OCI-LY3 (cell line): ENCODE measurements around the gene SLCO2A1.

Experiments
- H2AFZ ChIP-seq: fragments of 200-600, 300-600 bp; shearing (Covaris generic); 2 replicates; pipeline ENCODE4 v1.6.0; 2014; ENCODE audit warnings: antibody characterized with exemption, low read depth, low read length
- H3K27ac ChIP-seq: fragments of 200-600, 300-600 bp; sonication (generic); 2 replicates; pipeline ENCODE4 v1.5.1; 2014; ENCODE audit warnings: mild to moderate bottlenecking, low read length, moderate library complexity, mixed read lengths
- H3K27me3 ChIP-seq: fragments of 200-600, 300-600 bp; sonication (generic); 2 replicates; pipeline ENCODE4 v1.6.1; 2014; ENCODE audit warnings: low read depth, low read length, mixed read lengths
- H3K36me3 ChIP-seq: fragments of 200-600, 300-600 bp; sonication (generic); replicated peaks from 2 replicates; pipeline ENCODE3; 2014; ENCODE audit warnings: low read depth, low read length, mixed read lengths
- H3K4me1 ChIP-seq: fragments of 300-600, 200-600 bp; sonication (generic); 2 replicates; pipeline ENCODE4 v1.6.1; 2014; ENCODE audit warnings: low read length, mixed read lengths
- H3K4me2 ChIP-seq: fragments of 200-600, 300-600 bp; sonication (generic); 2 replicates; pipeline ENCODE4 v1.6.1; 2014; ENCODE audit warnings: low read length, mixed read lengths
- H3K4me3 ChIP-seq: fragments of 300-600, 200-600 bp; sonication (generic); 2 replicates; pipeline ENCODE4 v1.5.1; 2014; ENCODE audit warnings: antibody characterized with exemption, mild to moderate bottlenecking, low read length, moderate library complexity
- H3K79me2 ChIP-seq: fragments of 300-600, 200-600 bp; shearing (Covaris generic); 2 replicates; pipeline ENCODE4 v1.6.1; 2014; ENCODE audit warnings: mild to moderate bottlenecking, low read length, mixed read lengths
- H3K9ac ChIP-seq: fragments of 300-600, 200-600 bp; shearing (Covaris generic); 2 replicates; pipeline ENCODE4 v1.6.0; 2014; ENCODE audit warnings: mild to moderate bottlenecking, low read length, moderate library complexity
- H3K9me3 ChIP-seq: fragments of 200-600, 300-600 bp; shearing (Covaris generic); 2 replicates; pipeline ENCODE4 v1.6.1; 2014; ENCODE audit warnings: low read length, mixed read lengths; ENCODE audit not compliant: insufficient read depth
- H4K20me1 ChIP-seq: fragments of 200-600, 300-600 bp; sonication (generic); 2 replicates; pipeline ENCODE4 v1.6.1; 2016; ENCODE audit warnings: low read length, mixed read lengths; ENCODE audit not compliant: insufficient read depth
- EZH2phosphoT487 ChIP-seq: fragments of 200-600 bp; shearing (Covaris generic); IDR thresholded peaks from 2 replicates; pipeline ENCODE4 v1.6.1; 2018; ENCODE audit warnings: antibody characterized with exemption, mixed run types, low read depth
- TF ChIP-seq, protein P1 (sequence below): fragments of 200-600, 300-600 bp; sonication (generic); IDR thresholded peaks from 2 replicates; pipeline ENCODE4 v1.5.1; 2014; ENCODE audit warnings: antibody characterized with exemption, low read length, low read depth

Gene SLCO2A1

DNA sequence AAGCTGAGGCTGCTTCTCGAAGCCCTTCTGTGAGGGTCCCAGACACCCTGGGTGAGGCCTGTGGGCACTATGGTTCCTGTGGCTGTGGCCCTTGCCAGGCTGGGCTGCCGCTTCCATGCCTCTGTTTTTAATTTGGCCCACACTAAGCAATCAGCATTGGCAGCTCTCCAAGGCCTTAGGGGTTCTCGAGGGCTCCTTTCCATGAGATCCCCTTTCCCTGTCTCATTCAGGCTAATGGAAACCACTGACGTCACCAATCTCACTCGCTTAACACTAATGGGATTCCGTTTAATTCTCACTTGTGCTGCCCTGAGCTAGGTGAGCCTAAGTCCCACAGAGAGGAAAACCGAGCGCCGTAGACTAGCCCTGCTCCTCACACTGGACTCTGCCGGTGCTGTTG is 73.8 kb downstream of the SLCO2A1 start:
- TF ChIP-seq, protein P1, sequence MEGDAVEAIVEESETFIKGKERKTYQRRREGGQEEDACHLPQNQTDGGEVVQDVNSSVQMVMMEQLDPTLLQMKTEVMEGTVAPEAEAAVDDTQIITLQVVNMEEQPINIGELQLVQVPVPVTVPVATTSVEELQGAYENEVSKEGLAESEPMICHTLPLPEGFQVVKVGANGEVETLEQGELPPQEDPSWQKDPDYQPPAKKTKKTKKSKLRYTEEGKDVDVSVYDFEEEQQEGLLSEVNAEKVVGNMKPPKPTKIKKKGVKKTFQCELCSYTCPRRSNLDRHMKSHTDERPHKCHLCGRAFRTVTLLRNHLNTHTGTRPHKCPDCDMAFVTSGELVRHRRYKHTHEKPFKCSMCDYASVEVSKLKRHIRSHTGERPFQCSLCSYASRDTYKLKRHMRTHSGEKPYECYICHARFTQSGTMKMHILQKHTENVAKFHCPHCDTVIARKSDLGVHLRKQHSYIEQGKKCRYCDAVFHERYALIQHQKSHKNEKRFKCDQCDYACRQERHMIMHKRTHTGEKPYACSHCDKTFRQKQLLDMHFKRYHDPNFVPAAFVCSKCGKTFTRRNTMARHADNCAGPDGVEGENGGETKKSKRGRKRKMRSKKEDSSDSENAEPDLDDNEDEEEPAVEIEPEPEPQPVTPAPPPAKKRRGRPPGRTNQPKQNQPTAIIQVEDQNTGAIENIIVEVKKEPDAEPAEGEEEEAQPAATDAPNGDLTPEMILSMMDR: no peak
- no peak for TF ChIP-seq EZH2phosphoT487
- Histone ChIP-seq H3K9ac (no peak overlapping the region), H2AFZ (no peak overlapping the region), H3K4me3 (no peak overlapping the region), H3K79me2 (no peaks in the 10 kb centered on the region), H3K27ac (no peak overlapping the region), H3K4me1 (no peaks in the 10 kb centered on the region), H3K36me3 (no peaks in the 10 kb centered on the region), H3K27me3 (peaks cover 3% of the 10 kb centered on the region; the same call in 1 of the 2 replicates), H4K20me1 (no peaks in the 10 kb centered on the region), H3K9me3 (no peaks in the 10 kb centered on the region), H3K4me2 (no peak overlapping the region)

DNA sequence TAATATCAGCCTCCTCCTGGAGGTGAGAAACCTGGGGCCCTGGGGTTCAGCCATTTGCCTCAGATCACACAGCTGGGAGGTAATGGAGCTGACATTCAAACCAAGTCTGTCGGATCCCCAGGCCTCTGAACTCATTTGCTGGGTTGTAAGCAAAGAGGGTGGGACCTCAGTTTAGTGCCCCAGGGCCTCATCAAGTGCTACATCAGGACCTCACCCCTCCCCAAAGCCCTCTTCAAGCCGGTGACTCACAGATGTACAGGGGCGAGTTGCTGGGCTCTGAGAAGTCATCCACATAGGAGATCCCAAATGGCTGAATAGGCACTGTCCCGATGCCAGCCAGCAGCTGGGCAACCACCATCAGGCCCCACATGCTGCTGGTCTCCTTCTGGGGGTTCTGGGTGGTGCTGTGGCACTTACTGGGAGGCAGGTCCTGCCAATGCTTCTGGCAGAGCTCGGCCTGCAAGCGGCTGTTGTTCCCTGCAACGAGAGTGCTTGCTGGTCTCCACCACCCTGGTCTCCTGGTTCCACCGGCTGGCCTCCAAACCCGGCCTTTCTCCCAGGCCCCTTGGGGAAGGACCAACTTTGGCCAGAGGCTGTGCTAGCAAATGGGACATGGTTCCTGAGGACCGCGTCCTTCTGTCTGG is 74.9 kb downstream of the SLCO2A1 start:
- no peak overlapping the region for H2AFZ ChIP-seq
- H3K9ac ChIP-seq: no peak overlapping the region
- H3K79me2 ChIP-seq: no peaks in the 10 kb centered on the region
- no peak for TF ChIP-seq EZH2phosphoT487
- TF ChIP-seq, protein P1: no peak
- no peak overlapping the region for H3K27ac ChIP-seq
- H3K4me1 ChIP-seq: no peaks in the 10 kb centered on the region
- H3K4me3 ChIP-seq: no peak overlapping the region
- no peak overlapping the region for H3K4me2 ChIP-seq
- peaks cover 3% of the 10 kb centered on the region; the same call in 1 of the 2 replicates for H3K27me3 ChIP-seq
- no peaks in the 10 kb centered on the region for H3K9me3 ChIP-seq
- H3K36me3 ChIP-seq: no peaks in the 10 kb centered on the region
- no peaks in the 10 kb centered on the region for H4K20me1 ChIP-seq

- H3K27me3 ChIP-seq: peaks cover 3% of the 10 kb centered on the region; the same call in 1 of the 2 replicates
- H3K4me3 ChIP-seq: no peak overlapping the region
- no peaks in the 10 kb centered on the region for H3K9me3 ChIP-seq
- no peaks in the 10 kb centered on the region for H3K36me3 ChIP-seq
- H3K9ac ChIP-seq: no peak overlapping the region
- H2AFZ ChIP-seq: no peak overlapping the region
- no peak overlapping the region for H3K27ac ChIP-seq
- H3K4me2 ChIP-seq: no peak overlapping the region
- TF ChIP-seq, protein P1: no peak
- TF ChIP-seq EZH2phosphoT487: no peak
- no peaks in the 10 kb centered on the region for H3K79me2 ChIP-seq
- H3K4me1 ChIP-seq: no peaks in the 10 kb centered on the region
- H4K20me1 ChIP-seq: no peaks in the 10 kb centered on the region
Observed at GRCh38 chr3:133953297-133953696, 76.4 kb downstream of the SLCO2A1 start.

- no peak overlapping the region for H3K4me3 ChIP-seq
- no peak overlapping the region for H2AFZ ChIP-seq
- H3K36me3 ChIP-seq: no peaks in the 10 kb centered on the region
- H3K4me2 ChIP-seq: no peak overlapping the region
- no peaks in the 10 kb centered on the region for H4K20me1 ChIP-seq
- no peak overlapping the region for H3K27ac ChIP-seq
- H3K4me1 ChIP-seq: no peaks in the 10 kb centered on the region
- 0 out of 2 replicates have a peak, but pooled peaks cover 3% of the 10 kb centered on the region for H3K27me3 ChIP-seq
- no peaks in the 10 kb centered on the region for H3K79me2 ChIP-seq
- no peaks in the 10 kb centered on the region for H3K9me3 ChIP-seq
- no peak overlapping the region for H3K9ac ChIP-seq
- TF ChIP-seq, protein P1: no peak
- no peak for TF ChIP-seq EZH2phosphoT487
Observed at GRCh38 chr3:133949438-133949837, 80.3 kb downstream of the SLCO2A1 start.
